ENCODE results near the gene ZNF512B. TPM values are rescaled to one million over a fixed set of nuclear protein-coding genes. Genes with fewer than 3 reads are reported as not detected.
A peak's percentile ranks its signal among the peaks of the same experiment; 100 is the strongest.

ZNF512B gene
- polyA plus RNA-seq, 3 donors: 0.10 to 2.6 TPM; not detected in 1

- Mint-ChIP-seq H3K9me3 (no peaks in the 10 kb centered on the region), H3K27me3 (ENCODE audit: low read depth in 3 of 3) (no peaks in the 10 kb centered on the region), H3K27ac (no peak overlapping the region), H3K36me3 (peaks cover 78 to 99% of the 10 kb centered on the region in 2 donors), H3K4me3 (no peak overlapping the region), H3K4me1 (no peaks in the 10 kb centered on the region)
- TF ChIP-seq CTCF (IDR thresholded peaks at IDR 0.05): no peak
- H4K20me1 ChIP-seq (ENCODE audit: insufficient read depth, low read length): peaks cover 22% of the 10 kb centered on the region
- H3K36me3 ChIP-seq (replicated peaks in 1 of 2; ENCODE audit: control insufficient read depth in 1 of 2, insufficient read depth in 2 of 2, low read length in 2 of 2): peaks cover 80 to 98% of the 10 kb centered on the region in 2 donors
- no peak overlapping the region for H3K4me2 ChIP-seq (replicated peaks; ENCODE audit: extremely low read depth, low read length, poor library complexity, severe bottlenecking)
- H3K9ac ChIP-seq (ENCODE audit: insufficient read depth, low read length, poor library complexity, severe bottlenecking): no peak overlapping the region
- no peak for DNase-seq
- intact Hi-C loops (cut with micrococcal nuclease): no loop called here
- 97% methylated on average over 10 of the region's 12 CpGs for WGBS (ENCODE audit: insufficient coverage)
- H3K4me3 ChIP-seq (replicated peaks in 1 of 3; ENCODE audit: low read depth in 2 of 3, low read length in 3 of 3): no peak overlapping the region
- H3K79me2 ChIP-seq (ENCODE audit: insufficient read depth, low read length): no peaks in the 10 kb centered on the region
- H3K4me1 ChIP-seq (ENCODE audit: control insufficient read depth in 1 of 2, insufficient read depth in 2 of 2, low read length in 2 of 2): no peaks in the 10 kb centered on the region
- H2AFZ ChIP-seq (ENCODE audit: insufficient read depth, low read depth, low read length, poor library complexity, severe bottlenecking): no peak overlapping the region
- H3K9me3 ChIP-seq (replicated peaks in 1 of 2; ENCODE audit: control insufficient read depth in 1 of 2, insufficient read depth in 1 of 2, low read length in 2 of 2): no peaks in the 10 kb centered on the region
- no peaks in the 10 kb centered on the region for H3K27me3 ChIP-seq (ENCODE audit: control insufficient read depth in 2 of 2, insufficient read depth in 2 of 2, low read length in 2 of 2)
- H3K27ac ChIP-seq (ENCODE audit: low read depth in 1 of 2, low read length in 2 of 2): no peak overlapping the region
These were observed 31.2 kb upstream of the ZNF512B start for GRCh38 chr20:64000906-64001305.

GRCh38 chr20:63982937-63983336 is 13.2 kb upstream of the ZNF512B start:
- no peak overlapping the region for H3K4me3 Mint-ChIP-seq
- Histone ChIP-seq H3K4me2 (replicated peaks; ENCODE audit: extremely low read depth, low read length, poor library complexity, severe bottlenecking) (no peak overlapping the region), H4K20me1 (ENCODE audit: insufficient read depth, low read length) (no peaks in the 10 kb centered on the region), H3K36me3 (replicated peaks in 1 of 2; ENCODE audit: control insufficient read depth in 1 of 2, insufficient read depth in 2 of 2, low read length in 2 of 2) (peaks cover 40 to 56% of the 10 kb centered on the region in 2 donors), H3K4me1 (ENCODE audit: control insufficient read depth in 1 of 2, insufficient read depth in 2 of 2, low read length in 2 of 2) (peaks cover 29 to 39% of the 10 kb centered on the region in 2 donors), H3K27me3 (ENCODE audit: control insufficient read depth in 2 of 2, insufficient read depth in 2 of 2, low read length in 2 of 2) (peaks cover 0 to 5% of the 10 kb centered on the region in 2 donors), H2AFZ (ENCODE audit: insufficient read depth, low read depth, low read length, poor library complexity, severe bottlenecking) (no peak overlapping the region), H3K4me3 (replicated peaks in 1 of 3; ENCODE audit: low read depth in 2 of 3, low read length in 3 of 3) (no peak overlapping the region), H3K79me2 (ENCODE audit: insufficient read depth, low read length) (peaks cover 23% of the 10 kb centered on the region), H3K27ac (ENCODE audit: low read depth in 1 of 2, low read length in 2 of 2) (no peak overlapping the region), H3K9me3 (replicated peaks in 1 of 2; ENCODE audit: control insufficient read depth in 1 of 2, insufficient read depth in 1 of 2, low read length in 2 of 2) (no peaks in the 10 kb centered on the region), H3K9ac (ENCODE audit: insufficient read depth, low read length, poor library complexity, severe bottlenecking) (no peak overlapping the region)
- 95% methylated on average over 13 of the region's 14 CpGs for WGBS (ENCODE audit: insufficient coverage)
- DNase-seq: no peak
- no peak for TF ChIP-seq CTCF (IDR thresholded peaks at IDR 0.05)
- intact Hi-C loops (cut with micrococcal nuclease): loop anchor here (5.0 to 10.0 kb wide), 3 partner anchors 79 to 1838 kb away; partner anchors contain the start of genes PSMA7 (in 1 of the 2), PTK6 (in 1 of the 2), SS18L1 (in 1 of the 2) and TCEA2 (in 1 of the 2)
- peaks cover 0 to 7% (median 7%) of the 10 kb centered on the region in 3 donors for H3K27me3 Mint-ChIP-seq (ENCODE audit: low read depth in 3 of 3)
- peaks cover 47 to 52% of the 10 kb centered on the region in 2 donors for H3K36me3 Mint-ChIP-seq
- H3K9me3 Mint-ChIP-seq: no peaks in the 10 kb centered on the region
- H3K4me1 Mint-ChIP-seq: peaks cover 32% of the 10 kb centered on the region
- peak overlapping the region in 1 of 7 donors; percentile 37 for H3K27ac Mint-ChIP-seq
